ENCODE data around the gene CAMK2N1. TPM values are rescaled to one million over a fixed set of nuclear protein-coding genes. Genes with fewer than 3 reads are reported as not detected.

The CAMK2N1 gene
- total and polyA plus RNA-seq, 2 of the 13 experiments (the other 11 are each of a cell fraction or from before 2014, with no cell fraction given) = 38.0 to 38.6 TPM

DNA sequence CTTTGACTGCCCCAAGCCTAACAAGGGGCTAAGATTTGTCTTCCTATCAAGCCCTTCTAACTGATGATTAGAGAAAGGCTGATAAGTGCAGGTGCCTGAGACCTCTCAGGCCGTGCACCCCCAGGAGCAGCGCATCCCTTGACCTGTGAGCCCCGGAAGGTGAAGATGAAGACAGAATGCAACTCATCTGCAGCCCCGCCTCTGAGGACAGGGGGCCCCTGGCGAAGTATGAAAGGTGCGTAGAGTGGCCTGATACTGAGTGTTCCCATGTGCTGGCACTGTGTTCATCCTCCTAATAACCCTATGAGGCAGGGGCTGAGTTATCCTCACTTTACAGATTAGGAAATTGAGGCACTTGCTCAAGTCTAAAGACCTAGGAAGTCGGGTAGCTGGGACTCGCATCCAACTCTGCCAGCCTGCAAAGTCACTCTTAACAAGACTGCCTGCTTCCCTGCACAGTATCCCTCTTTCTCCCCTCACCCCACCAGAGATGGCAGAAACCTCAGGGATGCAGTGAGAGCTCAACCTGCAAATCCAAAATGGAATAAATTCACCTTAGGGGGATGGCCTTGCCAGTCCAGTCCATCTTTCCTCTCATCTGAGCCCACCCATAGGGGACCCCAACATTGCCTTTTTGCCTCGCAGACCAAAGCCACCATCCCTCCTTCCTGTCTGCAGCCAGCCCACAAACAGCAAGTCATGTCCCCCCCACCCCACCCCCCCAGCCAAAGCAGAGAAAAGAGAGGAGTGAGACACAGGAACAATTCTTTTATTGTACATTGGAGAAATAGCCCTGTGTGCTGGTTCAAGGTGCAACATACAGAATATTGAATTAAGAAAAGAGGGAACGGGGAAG is 4.1 kb downstream of the CAMK2N1 start (continued):
- TF ChIP-seq, protein P1, sequence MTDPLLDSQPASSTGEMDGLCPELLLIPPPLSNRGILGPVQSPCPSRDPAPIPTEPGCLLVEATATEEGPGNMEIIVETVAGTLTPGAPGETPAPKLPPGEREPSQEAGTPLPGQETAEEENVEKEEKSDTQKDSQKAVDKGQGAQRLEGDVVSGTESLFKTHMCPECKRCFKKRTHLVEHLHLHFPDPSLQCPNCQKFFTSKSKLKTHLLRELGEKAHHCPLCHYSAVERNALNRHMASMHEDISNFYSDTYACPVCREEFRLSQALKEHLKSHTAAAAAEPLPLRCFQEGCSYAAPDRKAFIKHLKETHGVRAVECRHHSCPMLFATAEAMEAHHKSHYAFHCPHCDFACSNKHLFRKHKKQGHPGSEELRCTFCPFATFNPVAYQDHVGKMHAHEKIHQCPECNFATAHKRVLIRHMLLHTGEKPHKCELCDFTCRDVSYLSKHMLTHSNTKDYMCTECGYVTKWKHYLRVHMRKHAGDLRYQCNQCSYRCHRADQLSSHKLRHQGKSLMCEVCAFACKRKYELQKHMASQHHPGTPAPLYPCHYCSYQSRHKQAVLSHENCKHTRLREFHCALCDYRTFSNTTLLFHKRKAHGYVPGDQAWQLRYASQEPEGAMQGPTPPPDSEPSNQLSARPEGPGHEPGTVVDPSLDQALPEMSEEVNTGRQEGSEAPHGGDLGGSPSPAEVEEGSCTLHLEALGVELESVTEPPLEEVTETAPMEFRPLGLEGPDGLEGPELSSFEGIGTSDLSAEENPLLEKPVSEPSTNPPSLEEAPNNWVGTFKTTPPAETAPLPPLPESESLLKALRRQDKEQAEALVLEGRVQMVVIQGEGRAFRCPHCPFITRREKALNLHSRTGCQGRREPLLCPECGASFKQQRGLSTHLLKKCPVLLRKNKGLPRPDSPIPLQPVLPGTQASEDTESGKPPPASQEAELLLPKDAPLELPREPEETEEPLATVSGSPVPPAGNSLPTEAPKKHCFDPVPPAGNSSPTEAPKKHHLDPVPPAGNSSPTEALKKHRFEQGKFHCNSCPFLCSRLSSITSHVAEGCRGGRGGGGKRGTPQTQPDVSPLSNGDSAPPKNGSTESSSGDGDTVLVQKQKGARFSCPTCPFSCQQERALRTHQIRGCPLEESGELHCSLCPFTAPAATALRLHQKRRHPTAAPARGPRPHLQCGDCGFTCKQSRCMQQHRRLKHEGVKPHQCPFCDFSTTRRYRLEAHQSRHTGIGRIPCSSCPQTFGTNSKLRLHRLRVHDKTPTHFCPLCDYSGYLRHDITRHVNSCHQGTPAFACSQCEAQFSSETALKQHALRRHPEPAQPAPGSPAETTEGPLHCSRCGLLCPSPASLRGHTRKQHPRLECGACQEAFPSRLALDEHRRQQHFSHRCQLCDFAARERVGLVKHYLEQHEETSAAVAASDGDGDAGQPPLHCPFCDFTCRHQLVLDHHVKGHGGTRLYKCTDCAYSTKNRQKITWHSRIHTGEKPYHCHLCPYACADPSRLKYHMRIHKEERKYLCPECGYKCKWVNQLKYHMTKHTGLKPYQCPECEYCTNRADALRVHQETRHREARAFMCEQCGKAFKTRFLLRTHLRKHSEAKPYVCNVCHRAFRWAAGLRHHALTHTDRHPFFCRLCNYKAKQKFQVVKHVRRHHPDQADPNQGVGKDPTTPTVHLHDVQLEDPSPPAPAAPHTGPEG (CRISPR knock-in tag; IDR thresholded peaks at IDR 0.05) = no peak
- TF ChIP-seq KMT2B (CRISPR knock-in tag; IDR thresholded peaks at IDR 0.05) (no peak), ZNF629 (CRISPR knock-in tag; conservative IDR thresholded peaks at IDR 0.05) (0 out of 2 replicates have a peak, but pooled peaks have one; percentile 18), RFXAP (CRISPR knock-in tag; IDR thresholded peaks at IDR 0.05; ENCODE audit: borderline replicate concordance) (no peak), HDAC6 (IDR thresholded peaks at IDR 0.05; ENCODE audit: low read depth, low read length) (no peak), ZFAT (CRISPR knock-in tag; conservative IDR thresholded peaks at IDR 0.05) (no peak), ZFP36L1 (CRISPR knock-in tag; IDR thresholded peaks at IDR 0.05) (no peak), ZNF737 (CRISPR knock-in tag; IDR thresholded peaks at IDR 0.05; ENCODE audit: borderline replicate concordance) (no peak), SALL2 (CRISPR knock-in tag; IDR thresholded peaks at IDR 0.05) (no peak), HNF4A (CRISPR knock-in tag; IDR thresholded peaks at IDR 0.05) (peak; percentile 17; the same call in 1 of the 2 replicates), BRD4 (CRISPR knock-in tag; IDR thresholded peaks at IDR 0.05) (0 out of 2 replicates have a peak, but pooled peaks have one; percentile 54), ZSCAN31 (CRISPR knock-in tag; IDR thresholded peaks at IDR 0.05; ENCODE audit: low read depth) (no peak), ZNF3 (CRISPR knock-in tag; IDR thresholded peaks at IDR 0.05) (no peak)
- TF ChIP-seq, protein P2, sequence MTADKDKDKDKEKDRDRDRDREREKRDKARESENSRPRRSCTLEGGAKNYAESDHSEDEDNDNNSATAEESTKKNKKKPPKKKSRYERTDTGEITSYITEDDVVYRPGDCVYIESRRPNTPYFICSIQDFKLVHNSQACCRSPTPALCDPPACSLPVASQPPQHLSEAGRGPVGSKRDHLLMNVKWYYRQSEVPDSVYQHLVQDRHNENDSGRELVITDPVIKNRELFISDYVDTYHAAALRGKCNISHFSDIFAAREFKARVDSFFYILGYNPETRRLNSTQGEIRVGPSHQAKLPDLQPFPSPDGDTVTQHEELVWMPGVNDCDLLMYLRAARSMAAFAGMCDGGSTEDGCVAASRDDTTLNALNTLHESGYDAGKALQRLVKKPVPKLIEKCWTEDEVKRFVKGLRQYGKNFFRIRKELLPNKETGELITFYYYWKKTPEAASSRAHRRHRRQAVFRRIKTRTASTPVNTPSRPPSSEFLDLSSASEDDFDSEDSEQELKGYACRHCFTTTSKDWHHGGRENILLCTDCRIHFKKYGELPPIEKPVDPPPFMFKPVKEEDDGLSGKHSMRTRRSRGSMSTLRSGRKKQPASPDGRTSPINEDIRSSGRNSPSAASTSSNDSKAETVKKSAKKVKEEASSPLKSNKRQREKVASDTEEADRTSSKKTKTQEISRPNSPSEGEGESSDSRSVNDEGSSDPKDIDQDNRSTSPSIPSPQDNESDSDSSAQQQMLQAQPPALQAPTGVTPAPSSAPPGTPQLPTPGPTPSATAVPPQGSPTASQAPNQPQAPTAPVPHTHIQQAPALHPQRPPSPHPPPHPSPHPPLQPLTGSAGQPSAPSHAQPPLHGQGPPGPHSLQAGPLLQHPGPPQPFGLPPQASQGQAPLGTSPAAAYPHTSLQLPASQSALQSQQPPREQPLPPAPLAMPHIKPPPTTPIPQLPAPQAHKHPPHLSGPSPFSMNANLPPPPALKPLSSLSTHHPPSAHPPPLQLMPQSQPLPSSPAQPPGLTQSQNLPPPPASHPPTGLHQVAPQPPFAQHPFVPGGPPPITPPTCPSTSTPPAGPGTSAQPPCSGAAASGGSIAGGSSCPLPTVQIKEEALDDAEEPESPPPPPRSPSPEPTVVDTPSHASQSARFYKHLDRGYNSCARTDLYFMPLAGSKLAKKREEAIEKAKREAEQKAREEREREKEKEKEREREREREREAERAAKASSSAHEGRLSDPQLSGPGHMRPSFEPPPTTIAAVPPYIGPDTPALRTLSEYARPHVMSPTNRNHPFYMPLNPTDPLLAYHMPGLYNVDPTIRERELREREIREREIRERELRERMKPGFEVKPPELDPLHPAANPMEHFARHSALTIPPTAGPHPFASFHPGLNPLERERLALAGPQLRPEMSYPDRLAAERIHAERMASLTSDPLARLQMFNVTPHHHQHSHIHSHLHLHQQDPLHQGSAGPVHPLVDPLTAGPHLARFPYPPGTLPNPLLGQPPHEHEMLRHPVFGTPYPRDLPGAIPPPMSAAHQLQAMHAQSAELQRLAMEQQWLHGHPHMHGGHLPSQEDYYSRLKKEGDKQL (CRISPR knock-in tag; IDR thresholded peaks at IDR 0.05; ENCODE audit: low read depth) = no peak
- TF ChIP-seq, protein P3, sequence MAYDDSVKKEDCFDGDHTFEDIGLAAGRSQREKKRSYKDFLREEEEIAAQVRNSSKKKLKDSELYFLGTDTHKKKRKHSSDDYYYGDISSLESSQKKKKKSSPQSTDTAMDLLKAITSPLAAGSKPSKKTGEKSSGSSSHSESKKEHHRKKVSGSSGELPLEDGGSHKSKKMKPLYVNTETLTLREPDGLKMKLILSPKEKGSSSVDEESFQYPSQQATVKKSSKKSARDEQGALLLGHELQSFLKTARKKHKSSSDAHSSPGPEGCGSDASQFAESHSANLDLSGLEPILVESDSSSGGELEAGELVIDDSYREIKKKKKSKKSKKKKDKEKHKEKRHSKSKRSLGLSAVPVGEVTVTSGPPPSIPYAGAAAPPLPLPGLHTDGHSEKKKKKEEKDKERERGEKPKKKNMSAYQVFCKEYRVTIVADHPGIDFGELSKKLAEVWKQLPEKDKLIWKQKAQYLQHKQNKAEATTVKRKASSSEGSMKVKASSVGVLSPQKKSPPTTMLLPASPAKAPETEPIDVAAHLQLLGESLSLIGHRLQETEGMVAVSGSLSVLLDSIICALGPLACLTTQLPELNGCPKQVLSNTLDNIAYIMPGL (CRISPR knock-in tag; IDR thresholded peaks at IDR 0.05; ENCODE audit: borderline replicate concordance in 1 of 2, low read depth in 1 of 2) = peak in 1 of 2 experiments; percentile 63; a peak in 1 of 4 replicates
